Esophagus (tissue), 2 donors: ENCODE measurements around the gene MRPL23. TPM values are rescaled to one million over a fixed set of nuclear protein-coding genes. Genes with fewer than 3 reads are reported as not detected.

Experiments used
- H3K27ac ChIP-seq, 2 donors: one replicate each; pipeline ENCODE4 v1.5.1; 2013; ENCODE audit warnings: low read depth in 2 of 2, mild to moderate bottlenecking in 2 of 2, inconsistent platforms in 1 of 2, low read length in 1 of 2, moderate library complexity in 1 of 2
- H3K27me3 ChIP-seq, 2 donors: one replicate each; pipeline ENCODE4 v1.6.1; 2013; ENCODE audit warnings: low read length in 2 of 2, control low read depth in 1 of 2, mild to moderate bottlenecking in 1 of 2; ENCODE audit not compliant: insufficient read depth in 2 of 2, control insufficient read depth in 1 of 2
- H3K36me3 ChIP-seq, 2 donors: one replicate each; pipeline ENCODE4 v1.6.1; 2013; ENCODE audit warnings: low read length in 1 of 2; ENCODE audit not compliant: control insufficient read depth in 2 of 2, insufficient read depth in 2 of 2
- H3K4me1 ChIP-seq, 2 donors: one replicate each; pipeline ENCODE4 v1.6.1; 2013; ENCODE audit warnings: low read length in 1 of 2; ENCODE audit not compliant: control insufficient read depth in 2 of 2, insufficient read depth in 2 of 2
- H3K4me3 ChIP-seq, 2 donors: one replicate each; pipeline ENCODE4 v1.5.1; 2013; ENCODE audit warnings: low read length in 2 of 2, mild to moderate bottlenecking in 2 of 2, low read depth in 1 of 2, moderate library complexity in 1 of 2
- H3K9me3 ChIP-seq, 2 donors: one replicate each; pipeline ENCODE4 v1.6.1; 2013; ENCODE audit warnings: mild to moderate bottlenecking in 2 of 2, low read depth in 1 of 2, low read length in 1 of 2, moderate library complexity in 1 of 2; ENCODE audit not compliant: control insufficient read depth in 2 of 2, insufficient read depth in 1 of 2
- WGBS, 2 donors: extraction: QIAGEN DNeasy Blood & Tissue Kit; methylation state at CpG; one replicate each; pipeline ENCODE4 v1.1.7; 2013; 5-methylcytosine and 5-hydroxymethylcytosine counted together
- polyA plus RNA-seq, 2 donors: library from polyadenylated mRNA; stranded (reverse); fragments of 200-250 nt; gene quantifications; one replicate each; pipeline ENCODE4 v1.2.3, GENCODE V29; 2013
- donor health status: healthy with polysubstance abuse.
- donor health status: Bipolar disorder and iron deficiency.

Gene MRPL23
- polyA plus RNA-seq, 2 donors: 95.5 to 163 TPM

DNA sequence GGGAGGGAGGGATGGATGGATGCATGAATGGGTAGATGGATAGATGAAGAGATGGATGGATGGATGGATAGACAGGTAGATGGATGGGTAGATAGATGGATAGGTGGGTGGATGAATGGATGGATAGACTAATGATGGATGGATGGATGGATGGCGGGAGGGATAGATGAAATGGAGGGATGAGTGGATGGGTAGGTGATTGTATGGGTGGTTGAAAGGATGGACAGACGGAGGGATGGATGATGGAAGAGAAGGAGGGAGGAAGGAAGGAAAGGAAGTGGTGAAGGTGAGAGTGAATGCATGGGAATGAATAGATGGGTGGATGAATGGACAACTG, 31.4 kb upstream of the MRPL23 start:
- Histone ChIP-seq H3K27me3 (no peaks in the 10 kb centered on the region), H3K36me3 (no peaks in the 10 kb centered on the region), H3K4me3 (no peak overlapping the region), H3K27ac (no peak overlapping the region), H3K9me3 (no peaks in the 10 kb centered on the region), H3K4me1 (peaks cover 0 to under 1% of the 10 kb centered on the region in 2 donors)
- 98% methylated on average over 2 of the region's 2 CpGs for WGBS, 2 donors

DNA sequence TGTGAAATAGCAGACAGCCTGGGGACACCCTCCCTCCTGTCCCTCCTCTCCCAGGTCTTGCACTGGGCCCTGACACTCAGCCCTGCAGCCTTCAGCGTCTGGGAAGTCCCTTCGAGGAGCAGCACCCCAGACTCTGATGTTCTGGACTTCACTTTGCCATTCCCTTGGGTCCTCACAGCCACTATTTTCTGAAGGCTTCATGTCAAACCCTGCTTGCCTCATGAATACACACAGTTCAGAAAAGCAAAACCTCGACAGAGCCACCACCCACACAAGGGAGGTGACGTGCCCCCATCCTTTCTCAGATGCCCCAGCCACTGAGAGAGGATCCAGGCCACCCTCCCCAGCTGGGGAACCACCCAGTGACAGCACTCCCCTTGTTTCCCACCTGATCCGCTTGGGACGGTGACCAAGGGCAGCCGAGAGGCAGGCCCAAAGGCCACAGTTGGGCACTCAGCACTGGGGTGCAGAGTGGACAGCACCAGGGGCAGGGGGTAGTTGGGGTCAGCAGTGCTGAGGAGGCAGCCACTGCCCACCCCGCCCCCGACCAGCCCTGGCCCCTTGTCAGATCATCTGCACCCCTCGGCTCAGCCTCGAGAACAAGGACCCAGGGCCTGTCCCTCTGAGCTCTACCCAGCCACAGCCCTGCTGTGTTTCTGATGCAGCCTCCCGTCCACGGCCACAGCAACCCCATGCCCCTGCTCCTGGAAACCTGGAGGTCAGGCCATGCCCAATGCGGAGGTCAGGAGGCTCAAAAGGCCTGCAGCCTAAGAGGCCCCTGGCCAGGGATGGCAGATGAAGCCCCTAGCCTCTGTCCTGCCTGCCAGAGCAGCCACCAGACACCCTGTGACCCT, 30.8 kb upstream of the MRPL23 start:
- WGBS, 2 donors: 63 to 74% methylated on average over 14 of the region's 14 CpGs
- Histone ChIP-seq H3K9me3 (no peaks in the 10 kb centered on the region), H3K4me1 (peaks cover 0 to 7% of the 10 kb centered on the region in 2 donors), H3K27ac (no peak overlapping the region), H3K27me3 (no peaks in the 10 kb centered on the region), H3K4me3 (no peak overlapping the region), H3K36me3 (no peaks in the 10 kb centered on the region)

DNA sequence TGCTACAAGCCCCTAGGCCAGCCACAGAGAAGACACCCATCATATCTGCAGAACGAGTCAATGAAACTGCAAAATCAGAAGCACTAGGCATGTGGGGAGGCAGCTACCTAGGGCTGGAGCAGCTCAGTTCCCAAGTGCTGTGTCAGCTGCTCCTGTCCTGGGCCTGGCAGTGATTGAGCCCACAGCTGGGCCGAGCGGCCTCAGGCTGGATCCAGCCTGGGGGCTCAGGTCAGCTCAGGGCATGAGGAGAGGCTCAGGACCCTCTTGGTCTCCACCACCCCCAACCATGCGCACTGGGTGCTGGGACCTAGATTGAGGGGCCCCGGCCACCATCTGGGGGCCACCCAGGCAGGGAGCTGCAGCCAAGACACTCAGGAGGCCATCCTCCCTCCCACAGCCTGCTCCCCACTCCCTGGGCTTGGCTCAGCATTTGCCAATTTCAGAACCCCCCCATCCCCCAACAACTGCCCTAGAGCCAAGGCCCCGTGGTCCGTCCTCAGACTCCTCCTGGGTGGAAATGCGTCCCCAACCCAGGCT, 30.1 kb upstream of the MRPL23 start:
- Histone ChIP-seq H3K36me3 (no peaks in the 10 kb centered on the region), H3K27me3 (no peaks in the 10 kb centered on the region), H3K4me1 (peaks cover 0 to 7% of the 10 kb centered on the region in 2 donors), H3K4me3 (no peak overlapping the region), H3K9me3 (no peaks in the 10 kb centered on the region), H3K27ac (no peak overlapping the region)
- 51 to 52% methylated on average over 8 of the region's 8 CpGs for WGBS, 2 donors

DNA sequence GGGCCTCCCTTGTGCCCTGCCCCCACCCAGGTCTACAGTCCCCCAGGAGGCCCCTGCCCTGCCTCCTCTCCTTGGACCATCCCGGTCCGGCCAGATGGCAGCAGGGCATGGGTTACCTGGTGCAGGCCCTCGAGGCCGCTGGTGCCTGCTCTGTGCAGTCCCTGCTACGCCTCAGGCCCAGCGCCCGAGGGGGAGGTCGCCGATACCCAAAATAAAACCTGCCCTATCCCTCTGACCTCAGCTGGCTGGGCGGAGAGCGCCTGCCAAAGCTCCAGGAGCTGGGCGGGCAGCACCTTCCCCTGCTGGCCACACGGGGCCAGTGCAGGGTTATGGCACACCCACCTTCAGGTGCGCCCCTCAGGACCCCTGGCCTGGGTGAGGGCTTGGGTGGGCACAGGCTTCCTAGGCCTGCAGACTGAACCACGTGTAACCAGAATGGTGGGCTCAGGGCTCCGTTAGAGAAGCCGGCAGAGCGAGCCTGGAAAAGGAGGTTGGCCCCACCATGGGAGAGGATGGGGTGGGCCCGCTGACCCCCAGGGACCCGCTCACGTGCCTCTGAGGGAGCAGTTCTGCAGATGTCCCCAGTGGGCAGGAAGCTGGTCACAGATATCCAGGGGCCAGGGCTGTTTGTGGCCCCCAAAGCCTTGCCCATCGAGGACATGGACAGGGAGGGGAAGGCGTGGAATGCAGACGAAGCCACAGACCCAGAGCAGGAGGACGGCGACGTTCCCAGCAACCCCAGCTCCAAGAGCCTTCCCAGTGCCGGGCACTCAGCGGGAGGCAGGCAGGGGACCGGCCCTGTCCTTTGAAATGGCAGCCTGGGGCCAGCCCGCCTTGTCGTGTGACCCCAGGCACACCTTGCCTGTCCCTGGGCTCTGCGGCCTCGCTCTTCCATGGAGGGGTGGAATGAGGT, 29.4 kb upstream of the MRPL23 start:
- Histone ChIP-seq H3K9me3 (no peaks in the 10 kb centered on the region), H3K27me3 (no peaks in the 10 kb centered on the region), H3K27ac (no peak overlapping the region), H3K36me3 (no peaks in the 10 kb centered on the region), H3K4me3 (no peak overlapping the region), H3K4me1 (peaks cover 0 to 7% of the 10 kb centered on the region in 2 donors)
- WGBS, 2 donors: 62 to 66% methylated on average over 34 of the region's 34 CpGs

DNA sequence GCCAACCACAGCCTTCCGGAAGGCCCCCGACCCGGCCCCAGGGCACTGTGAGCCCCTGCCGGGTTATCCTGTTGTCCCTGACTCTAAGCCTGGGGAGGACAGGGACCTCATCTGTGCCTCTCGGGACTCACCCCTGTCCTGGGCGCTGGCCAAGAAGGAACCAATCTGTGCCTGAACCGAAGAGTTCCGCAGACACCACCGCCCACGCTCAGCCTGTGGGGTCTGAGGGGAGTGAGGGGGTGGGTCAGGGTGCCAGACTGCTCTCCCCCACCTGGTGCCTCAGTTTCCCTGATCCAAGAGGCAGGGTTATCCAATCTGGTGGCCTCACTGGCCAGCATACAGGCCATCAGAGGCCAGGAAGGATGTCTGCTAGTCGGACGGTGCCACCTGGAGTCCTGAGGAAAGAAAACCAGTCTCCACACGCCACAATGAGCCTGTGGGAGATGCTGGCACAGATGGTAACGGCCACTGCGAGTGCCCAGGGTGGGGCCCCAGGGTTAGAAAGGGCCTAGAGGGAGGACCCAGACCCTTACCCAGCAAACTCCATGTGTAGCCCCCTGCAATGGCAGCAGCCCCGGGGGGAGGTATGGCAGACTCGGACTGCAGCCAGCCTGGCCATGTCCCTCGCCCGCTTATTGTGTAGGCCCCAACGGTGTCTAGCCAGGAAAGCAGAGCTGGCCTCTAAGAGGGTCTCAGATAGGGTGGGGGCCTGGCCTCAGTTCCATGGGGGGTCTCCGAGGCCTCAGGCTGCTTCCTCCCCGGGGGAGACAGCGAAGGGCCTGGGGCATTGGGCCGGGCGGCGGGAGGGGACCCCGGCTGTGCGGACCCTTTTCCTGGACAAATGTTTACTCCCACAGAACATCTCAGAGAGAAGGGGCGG, 28.5 kb upstream of the MRPL23 start:
- H3K4me3 ChIP-seq: no peak overlapping the region
- peaks cover 0 to 7% of the 10 kb centered on the region in 2 donors for H3K4me1 ChIP-seq
- no peak overlapping the region for H3K27ac ChIP-seq
- no peaks in the 10 kb centered on the region for H3K27me3 ChIP-seq
- no peaks in the 10 kb centered on the region for H3K36me3 ChIP-seq
- 70 to 76% methylated on average over 29 of the region's 29 CpGs for WGBS, 2 donors
- H3K9me3 ChIP-seq: no peaks in the 10 kb centered on the region

DNA sequence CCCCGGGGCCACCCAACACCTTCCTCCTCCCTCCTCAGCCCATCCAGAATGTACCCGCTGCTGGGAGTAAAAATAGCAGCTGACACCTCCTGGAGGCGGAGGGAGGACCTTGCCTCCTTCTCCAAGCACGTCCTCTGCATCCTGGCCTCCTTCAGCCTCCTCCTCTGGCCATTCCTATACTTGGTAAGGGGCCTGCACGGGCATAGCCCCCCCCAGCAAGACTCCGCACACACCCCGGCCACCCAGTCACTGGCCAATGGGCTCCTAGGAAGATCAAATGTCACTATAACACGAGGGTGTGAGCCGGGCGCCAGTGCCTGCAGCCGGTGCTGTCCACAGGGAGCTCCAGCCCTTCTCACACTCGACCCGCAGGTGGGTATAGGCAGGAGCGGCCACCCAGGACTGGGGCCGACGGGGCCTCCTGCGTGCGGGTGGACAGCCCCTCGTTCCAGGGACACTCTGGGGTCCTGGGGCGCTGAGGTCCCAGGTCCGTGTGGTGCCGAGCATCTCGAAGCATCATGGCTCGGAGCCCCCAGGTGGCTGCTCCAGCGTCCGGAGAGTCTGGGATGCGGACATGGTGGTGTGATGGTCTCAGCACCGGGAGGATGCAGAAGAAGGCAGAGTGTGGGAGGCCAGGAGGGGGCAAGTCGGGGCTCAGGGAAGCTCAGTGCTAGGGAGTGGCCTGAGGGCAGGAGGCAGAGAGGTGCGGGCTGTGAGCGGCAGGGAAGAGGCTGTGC, 27.6 kb upstream of the MRPL23 start, which contains the start of gene TNNT3:
Gene TNNT3, plus strand, starts transcription at position 313 of the 737 bp plus-strand sequence. CDS start 3,172 bp downstream, outside the sequence.
- Histone ChIP-seq H3K27ac (no peak within 1 kb of the TSS), H3K36me3 (no peaks in the 10 kb centered on the region), H3K4me1 (peaks cover 1 to 12% of the 10 kb centered on the region in 2 donors), H3K9me3 (no peaks in the 10 kb centered on the region), H3K4me3 (no peak within 1 kb of the TSS), H3K27me3 (no peaks in the 10 kb centered on the region)
- 75 to 77% methylated on average over 31 of the region's 31 CpGs for WGBS, 2 donors

DNA sequence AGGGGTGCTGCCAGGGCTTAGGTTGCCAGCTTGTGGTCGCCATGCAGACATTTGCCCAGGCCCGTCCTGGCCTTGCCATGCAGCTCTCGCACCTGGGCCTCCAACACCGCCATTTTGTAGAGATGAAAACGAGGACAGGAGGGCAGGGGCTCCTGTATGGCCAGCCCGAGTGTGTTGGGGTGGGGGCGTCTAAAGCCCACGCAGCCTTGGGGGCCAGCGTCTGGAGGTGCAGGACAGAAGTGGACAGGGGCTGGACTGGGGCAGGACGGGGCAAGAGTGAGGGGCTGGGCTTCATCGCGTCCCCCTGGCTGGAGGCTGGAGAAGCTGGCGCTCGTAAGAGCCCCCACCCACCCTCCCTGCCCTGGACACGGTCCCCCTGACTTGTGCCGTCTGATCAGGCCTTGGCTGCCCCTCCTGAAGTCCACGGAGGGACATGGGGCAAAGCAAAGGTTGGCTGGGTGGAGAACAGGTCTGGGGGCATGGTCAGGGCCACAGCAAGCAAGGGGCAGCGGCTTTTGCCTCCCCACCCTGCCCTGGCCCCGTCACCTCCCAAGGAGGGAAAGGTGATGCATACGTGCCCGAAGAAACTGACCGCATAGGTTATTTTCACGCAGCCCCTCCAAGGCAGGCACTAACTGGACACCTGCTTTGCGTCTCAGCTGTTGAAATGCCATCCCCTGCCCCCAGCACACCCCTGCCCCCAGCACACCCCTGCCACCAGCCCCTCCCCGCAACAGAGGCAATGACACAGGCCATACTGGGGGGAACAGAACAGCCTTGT, 26.8 kb upstream of the MRPL23 start:
- Histone ChIP-seq H3K27me3 (no peaks in the 10 kb centered on the region), H3K36me3 (no peaks in the 10 kb centered on the region), H3K27ac (no peak overlapping the region), H3K9me3 (no peaks in the 10 kb centered on the region), H3K4me3 (no peak overlapping the region), H3K4me1 (peaks cover 4 to 16% of the 10 kb centered on the region in 2 donors)
- WGBS, 2 donors: 88 to 90% methylated on average over 25 of the region's 25 CpGs

DNA sequence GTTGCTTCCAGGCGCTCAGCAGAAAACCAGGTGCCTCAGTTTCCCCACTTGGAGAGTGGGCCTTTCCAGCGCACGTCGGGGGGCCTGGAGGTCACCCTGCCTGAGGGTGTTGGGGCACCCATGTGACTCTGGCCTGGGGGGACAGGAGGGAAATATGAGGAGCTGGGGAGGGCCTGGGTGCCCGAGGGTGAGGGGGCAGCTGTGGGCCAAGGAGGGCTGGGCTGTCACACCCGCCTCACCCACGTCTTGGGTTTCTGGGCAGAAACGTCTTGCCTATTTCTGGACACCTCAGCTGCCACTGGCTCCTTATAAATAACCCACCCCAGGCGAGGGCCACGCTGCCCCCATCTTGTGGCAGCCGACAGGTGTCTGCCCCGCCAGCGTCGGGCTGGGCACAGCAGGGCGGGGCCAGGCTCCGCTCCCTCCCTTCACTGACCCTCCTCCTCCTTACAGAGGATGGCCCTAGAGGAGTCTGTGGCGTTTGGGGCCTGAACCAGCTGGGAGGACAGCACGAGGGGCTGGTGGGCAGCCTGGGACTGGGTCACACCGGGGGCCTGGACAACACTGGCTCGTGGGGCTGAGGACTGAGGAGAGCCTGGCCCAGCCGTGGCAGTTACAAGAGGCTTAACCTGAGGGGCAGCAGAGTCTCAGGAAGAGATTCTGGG, 26.1 kb upstream of the MRPL23 start:
- WGBS, 2 donors: 46 to 59% methylated on average over 21 of the region's 21 CpGs
- H3K4me1 ChIP-seq: peaks cover 4 to 19% of the 10 kb centered on the region in 2 donors
- no peak overlapping the region for H3K27ac ChIP-seq

More for the DNA sequence above, 26.1 kb upstream of the MRPL23 start:
- no peaks in the 10 kb centered on the region for H3K36me3 ChIP-seq
- H3K9me3 ChIP-seq: no peaks in the 10 kb centered on the region
- H3K4me3 ChIP-seq: no peak overlapping the region
- no peaks in the 10 kb centered on the region for H3K27me3 ChIP-seq
